SKM-1 (cell line): ENCODE results near the gene DLX3.
A peak's percentile ranks its signal among the peaks of the same experiment; 100 is the strongest.
"Not testable (repeated sequence)": the region's sequence is repeated elsewhere in the genome, so short reads cannot be mapped to it uniquely, and the experiment has no call there.

ENCODE experiments used
- DNase-seq: peaks from one replicate; lab custom pipeline; 2025; ENCODE audit not compliant: unreplicated experiment; lab: John Stamatoyannopoulos, UW

DLX3 gene

GRCh38 chr17:49995055-49995738 is at the start of gene DLX3:
Gene DLX3, minus strand, starts transcription at chr17:49995224. Its CDS starts 226 bp downstream, at chr17:49994998.
- no peak for DNase-seq

GRCh38 chr17:50044483-50044882 is 49.5 kb upstream of the DLX3 start:
- no peak for DNase-seq

- DNase-seq, result no peak
Measured at GRCh38 chr17:50043290-50044148, 48.5 kb upstream of the DLX3 start.

- DNase-seq, result no peak
Measured at GRCh38 chr17:50042211-50042610, 47.2 kb upstream of the DLX3 start.

GRCh38 chr17:50040496-50040895 is 45.5 kb upstream of the DLX3 start:
- DNase-seq, result not testable (repeated sequence)

- no peak for DNase-seq
Measured at GRCh38 chr17:50039058-50039457, 44.0 kb upstream of the DLX3 start.

GRCh38 chr17:50037321-50038107 is 42.5 kb upstream of the DLX3 start:
- DNase-seq, result no peak

- DNase-seq, result no peak
Measured at GRCh38 chr17:50036455-50037261, 41.6 kb upstream of the DLX3 start.

- DNase-seq, result no peak
Measured at GRCh38 chr17:50035945-50036344, 40.9 kb upstream of the DLX3 start.

GRCh38 chr17:50035421-50035879 is 40.4 kb upstream of the DLX3 start:
- DNase-seq, result no peak

GRCh38 chr17:50034498-50035364 is 39.7 kb upstream of the DLX3 start:
- DNase-seq, result no peak

GRCh38 chr17:50033316-50033715 is 38.3 kb upstream of the DLX3 start:
- no peak for DNase-seq

GRCh38 chr17:50029185-50029584 is 34.2 kb upstream of the DLX3 start:
- no peak for DNase-seq

GRCh38 chr17:50028736-50029120 is 33.7 kb upstream of the DLX3 start:
- DNase-seq, result no peak

- no peak for DNase-seq
Measured at GRCh38 chr17:50027881-50028735, 33.1 kb upstream of the DLX3 start.

- DNase-seq, result no peak
Measured at GRCh38 chr17:50027172-50027880, 32.3 kb upstream of the DLX3 start.

- peak; percentile 21 for DNase-seq
Measured at GRCh38 chr17:50026837-50027171, 31.8 kb upstream of the DLX3 start.

- no peak for DNase-seq
Measured at GRCh38 chr17:50026046-50026675, 31.1 kb upstream of the DLX3 start.
